ENCODE measurements around the gene MAP2K5. TPM values are rescaled to one million over a fixed set of nuclear protein-coding genes. Genes with fewer than 3 reads are reported as not detected.

The MAP2K5 gene
- total and polyA plus RNA-seq, 4 donors: 3.8 to 6.4 (median 5.6) TPM

- no peaks in the 10 kb centered on the region for H3K36me3 ChIP-seq (ENCODE audit: control insufficient read depth in 4 of 4, insufficient read depth in 3 of 4, low read depth in 1 of 4, low read length in 3 of 4)
- WGBS: 86% methylated on average over 7 of the region's 7 CpGs
- no peak overlapping the region for H3K4me3 ChIP-seq (ENCODE audit: low read depth in 1 of 3, low read length in 3 of 3)
- H3K27me3 ChIP-seq (ENCODE audit: control insufficient read depth in 4 of 4, insufficient read depth in 4 of 4, low read length in 3 of 4): no peaks in the 10 kb centered on the region
- no peak overlapping the region for H3K27ac ChIP-seq (ENCODE audit: low read depth in 1 of 2, low read length in 2 of 2)
- TF ChIP-seq YY1 (IDR thresholded peaks at IDR 0.05): no peak
- TF ChIP-seq HNF4A (conservative IDR thresholded peaks at IDR 0.05): no peak
- no peak for TF ChIP-seq JUND (IDR thresholded peaks at IDR 0.05)
- no peak for TF ChIP-seq HNF4G (IDR thresholded peaks at IDR 0.05)
- TF ChIP-seq RAD21 (IDR thresholded peaks at IDR 0.05): no peak
- no peak for TF ChIP-seq ATF3 (IDR thresholded peaks at IDR 0.05)
- TF ChIP-seq FOXA2 (IDR thresholded peaks at IDR 0.05): no peak
- TF ChIP-seq MAX (IDR thresholded peaks at IDR 0.05): no peak
- TF ChIP-seq GABPA (IDR thresholded peaks at IDR 0.05 in 1 of 2, conservative IDR thresholded peaks at IDR 0.05 in 1 of 2): no peak
- no peak for TF ChIP-seq REST (IDR thresholded peaks at IDR 0.05)
- no peak for TF ChIP-seq FOXA1 (IDR thresholded peaks at IDR 0.05)
- TF ChIP-seq ZBTB33 (IDR thresholded peaks at IDR 0.05): no peak
- no peak for TF ChIP-seq TAF1 (conservative IDR thresholded peaks at IDR 0.05)
- no peak for TF ChIP-seq NR2F2 (IDR thresholded peaks at IDR 0.05)
- no peak for DNase-seq (ENCODE audit: low spot score)
- no peaks in the 10 kb centered on the region for H3K4me1 ChIP-seq (ENCODE audit: control insufficient read depth in 4 of 4, insufficient read depth in 4 of 4, low read length in 3 of 4)
- H3K9me3 ChIP-seq (ENCODE audit: control insufficient read depth in 4 of 4, low read length in 3 of 4): no peaks in the 10 kb centered on the region
- no peak overlapping the region for H3K9ac ChIP-seq (ENCODE audit: low read depth in 1 of 2, low read length in 2 of 2)
Observed at GRCh38 chr15:67771189-67771800, 228.8 kb downstream of the MAP2K5 start.

- H3K4me3 ChIP-seq (ENCODE audit: low read depth in 1 of 3, low read length in 3 of 3): no peak overlapping the region
- no peak for DNase-seq (ENCODE audit: low spot score)
- 96% methylated on average over 3 of the region's 3 CpGs for WGBS
- no peaks in the 10 kb centered on the region for H3K9me3 ChIP-seq (ENCODE audit: control insufficient read depth in 4 of 4, low read length in 3 of 4)
- no peaks in the 10 kb centered on the region for H3K36me3 ChIP-seq (ENCODE audit: control insufficient read depth in 4 of 4, insufficient read depth in 3 of 4, low read depth in 1 of 4, low read length in 3 of 4)
- TF ChIP-seq SP1 (IDR thresholded peaks at IDR 0.05): no peak
- H3K27ac ChIP-seq (ENCODE audit: low read depth in 1 of 2, low read length in 2 of 2): no peak overlapping the region
- no peaks in the 10 kb centered on the region for H3K4me1 ChIP-seq (ENCODE audit: control insufficient read depth in 4 of 4, insufficient read depth in 4 of 4, low read length in 3 of 4)
- H3K27me3 ChIP-seq (ENCODE audit: control insufficient read depth in 4 of 4, insufficient read depth in 4 of 4, low read length in 3 of 4): no peaks in the 10 kb centered on the region
- H3K9ac ChIP-seq (ENCODE audit: low read depth in 1 of 2, low read length in 2 of 2): no peak overlapping the region
Observed at GRCh38 chr15:67774626-67775025, 232.1 kb downstream of the MAP2K5 start.

All from liver (tissue), 9 donors.